HepG2 (cell line): ENCODE data around the gene OPTN. TPM values are rescaled to one million over a fixed set of nuclear protein-coding genes. Genes with fewer than 3 reads are reported as not detected.

Source experiments
- ARID4A ChIP-seq: sonication (generic); formaldehyde crosslinking; IDR thresholded peaks from 2 replicates; pipeline ENCODE4 v1.5.0; 2020; ENCODE audit warnings: mild to moderate bottlenecking, missing genetic modification reagents, borderline replicate concordance
- ARNTL ChIP-seq: sonication (generic); formaldehyde crosslinking; IDR thresholded peaks from 2 replicates; pipeline ENCODE4 v1.4.0; 2020; ENCODE audit warnings: mild to moderate bottlenecking, missing genetic modification reagents
- GABPB1 ChIP-seq: IDR thresholded peaks from 2 replicates; pipeline ENCODE4 v1.6.1; 2016; ENCODE audit warnings: mild to moderate bottlenecking, missing genetic modification reagents, moderate library complexity, missing compliant biosample characterization
- PATZ1 ChIP-seq: sonication (generic); formaldehyde crosslinking; IDR thresholded peaks from 2 replicates; pipeline ENCODE4 v1.4.0; 2020; ENCODE audit warnings: missing genetic modification reagents
- SKIL ChIP-seq: sonication (generic); formaldehyde crosslinking; IDR thresholded peaks from 2 replicates; pipeline ENCODE4 v1.8.0; 2022; ENCODE audit warnings: missing genetic modification reagents, mild to moderate bottlenecking, moderate library complexity, borderline replicate concordance
- TARDBP ChIP-seq: sonication (generic); formaldehyde crosslinking; IDR thresholded peaks from 2 replicates; pipeline ENCODE4 v1.8.0; 2022; ENCODE audit warnings: mild to moderate bottlenecking, missing genetic modification reagents
- TFE3 ChIP-seq: IDR thresholded peaks from 2 replicates; pipeline ENCODE4 v1.6.1; 2016
- ZBTB3 ChIP-seq: sonication (generic); formaldehyde crosslinking; IDR thresholded peaks from 2 replicates; pipeline ENCODE4 v1.4.0; 2020; ENCODE audit warnings: low read depth, mild to moderate bottlenecking, moderate library complexity, missing genetic modification reagents, borderline replicate concordance
- ZFP36L2 ChIP-seq: sonication (generic); formaldehyde crosslinking; IDR thresholded peaks from 2 replicates; pipeline ENCODE4 v1.4.0; 2020; ENCODE audit warnings: missing genetic modification reagents
- polyA plus RNA-seq, 8 experiments: library from polyadenylated mRNA; depleted of rRNA in 3 of 8; stranded (reverse) in 7 of 8; unstranded in 1 of 8; fragments of >200 nt; fragmentation: Illumina TruSeq in 4 of 8; extraction: Trizol in 4 of 8; gene quantifications; 2 replicates each; pipeline versions ENCODE4 v1.2.1 to v1.2.3, GENCODE V29; 2011 to 2016; ENCODE audit warnings: low read depth in 4 of 8, missing spikeins in 1 of 8, mixed read lengths in 1 of 8; ENCODE audit not compliant: insufficient read depth in 1 of 8
- total RNA-seq, 5 experiments: library from RNA; depleted of rRNA; stranded (reverse); fragments of >200 nt; fragmentation: Illumina TruSeq; extraction: Trizol; gene quantifications; 2 replicates each; pipeline ENCODE4 v1.2.3, GENCODE V29; 2016; ENCODE audit warnings: low read depth in 1 of 5
- TF ChIP-seq, protein P1 (sequence below): sonication (generic); formaldehyde crosslinking; IDR thresholded peaks from 2 replicates; pipeline ENCODE4 v1.4.0; 2020; ENCODE audit warnings: missing genetic modification reagents
- TF ChIP-seq, protein P2 (sequence below): IDR thresholded peaks from 2 replicates; pipeline ENCODE4 v1.6.1; 2012; ENCODE audit warnings: low read depth, low read length, improper control_type of control experiment

Gene OPTN
- total and polyA plus RNA-seq, 2 of the 13 experiments (the other 11 are each of a cell fraction or from before 2014, with no cell fraction given): 13.4 to 46.6 TPM

- TF ChIP-seq ZBTB3 (CRISPR knock-in tag) (no peak), SKIL (CRISPR knock-in tag) (no peak), ZFP36L2 (CRISPR knock-in tag) (no peak), GABPB1 (CRISPR knock-in tag) (peak; percentile 61; the same call in 1 of the 2 replicates), TARDBP (CRISPR knock-in tag) (0 out of 2 replicates have a peak, but pooled peaks have one; percentile 11), PATZ1 (CRISPR knock-in tag) (peak; percentile 60), TFE3 (CRISPR knock-in tag) (no peak; the same call in 1 of the 2 replicates), ARID4A (CRISPR knock-in tag) (peak; percentile 74), ARNTL (CRISPR knock-in tag) (no peak)
- TF ChIP-seq, protein P1, sequence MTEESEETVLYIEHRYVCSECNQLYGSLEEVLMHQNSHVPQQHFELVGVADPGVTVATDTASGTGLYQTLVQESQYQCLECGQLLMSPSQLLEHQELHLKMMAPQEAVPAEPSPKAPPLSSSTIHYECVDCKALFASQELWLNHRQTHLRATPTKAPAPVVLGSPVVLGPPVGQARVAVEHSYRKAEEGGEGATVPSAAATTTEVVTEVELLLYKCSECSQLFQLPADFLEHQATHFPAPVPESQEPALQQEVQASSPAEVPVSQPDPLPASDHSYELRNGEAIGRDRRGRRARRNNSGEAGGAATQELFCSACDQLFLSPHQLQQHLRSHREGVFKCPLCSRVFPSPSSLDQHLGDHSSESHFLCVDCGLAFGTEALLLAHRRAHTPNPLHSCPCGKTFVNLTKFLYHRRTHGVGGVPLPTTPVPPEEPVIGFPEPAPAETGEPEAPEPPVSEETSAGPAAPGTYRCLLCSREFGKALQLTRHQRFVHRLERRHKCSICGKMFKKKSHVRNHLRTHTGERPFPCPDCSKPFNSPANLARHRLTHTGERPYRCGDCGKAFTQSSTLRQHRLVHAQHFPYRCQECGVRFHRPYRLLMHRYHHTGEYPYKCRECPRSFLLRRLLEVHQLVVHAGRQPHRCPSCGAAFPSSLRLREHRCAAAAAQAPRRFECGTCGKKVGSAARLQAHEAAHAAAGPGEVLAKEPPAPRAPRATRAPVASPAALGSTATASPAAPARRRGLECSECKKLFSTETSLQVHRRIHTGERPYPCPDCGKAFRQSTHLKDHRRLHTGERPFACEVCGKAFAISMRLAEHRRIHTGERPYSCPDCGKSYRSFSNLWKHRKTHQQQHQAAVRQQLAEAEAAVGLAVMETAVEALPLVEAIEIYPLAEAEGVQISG (CRISPR knock-in tag): peak; percentile 83
- TF ChIP-seq, protein P2, sequence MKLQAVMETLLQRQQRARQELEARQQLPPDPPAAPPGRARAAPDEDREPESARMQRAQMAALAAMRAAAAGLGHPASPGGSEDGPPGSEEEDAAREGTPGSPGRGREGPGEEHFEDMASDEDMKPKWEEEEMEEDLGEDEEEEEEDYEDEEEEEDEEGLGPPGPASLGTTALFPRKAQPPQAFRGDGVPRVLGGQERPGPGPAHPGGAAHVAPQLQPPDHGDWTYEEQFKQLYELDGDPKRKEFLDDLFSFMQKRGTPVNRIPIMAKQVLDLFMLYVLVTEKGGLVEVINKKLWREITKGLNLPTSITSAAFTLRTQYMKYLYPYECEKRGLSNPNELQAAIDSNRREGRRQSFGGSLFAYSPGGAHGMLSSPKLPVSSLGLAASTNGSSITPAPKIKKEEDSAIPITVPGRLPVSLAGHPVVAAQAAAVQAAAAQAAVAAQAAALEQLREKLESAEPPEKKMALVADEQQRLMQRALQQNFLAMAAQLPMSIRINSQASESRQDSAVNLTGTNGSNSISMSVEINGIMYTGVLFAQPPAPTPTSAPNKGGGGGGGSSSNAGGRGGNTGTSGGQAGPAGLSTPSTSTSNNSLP: peak; percentile 79
Observed at GRCh38 chr10:13099666-13100348, at the start of gene OPTN (continued).
